ENCODE data around the gene DOCK9. TPM values are rescaled to one million over a fixed set of nuclear protein-coding genes. Genes with fewer than 3 reads are reported as not detected.
"Not testable (repeated sequence)": the region's sequence is repeated elsewhere in the genome, so short reads cannot be mapped to it uniquely, and the experiment has no call there.

The DOCK9 gene
- total and polyA plus RNA-seq, 8 donors = 98.3 to 158 (median 109) TPM

- H3K36me3 ChIP-seq = no peaks in the 10 kb centered on the region
- H3K27me3 ChIP-seq = no peaks in the 10 kb centered on the region
- H3K9me3 ChIP-seq = no peaks in the 10 kb centered on the region
- no peak for TF ChIP-seq CTCF (IDR thresholded peaks at IDR 0.05)
- H3K27ac ChIP-seq = no peak overlapping the region
- DNase-seq (peak in 2 of 4 donors; percentile 50 to 62), ATAC-seq (peak; percentile 77)
- H3K4me3 ChIP-seq = peak overlapping the region in 1 of 2 donors; percentile 28
- intact Hi-C loops (cut with DNase I) = no loop called here
- H3K4me1 ChIP-seq = peaks cover 0 to 4% of the 10 kb centered on the region in 2 donors
These were observed 216.5 kb downstream of the DOCK9 start for GRCh38 chr13:98761126-98761985.

- intact Hi-C loops (cut with DNase I) = no loop called here
- Histone ChIP-seq H3K4me3 (no peak overlapping the region), H3K4me1 (peaks cover 10 to 13% of the 10 kb centered on the region in 2 donors), H3K9me3 (no peaks in the 10 kb centered on the region), H3K27me3 (peaks cover 25 to 46% of the 10 kb centered on the region in 2 donors), H3K27ac (no peak overlapping the region), H3K36me3 (no peaks in the 10 kb centered on the region)
- no peak for TF ChIP-seq CTCF (IDR thresholded peaks at IDR 0.05)
- ATAC-seq (no peak), DNase-seq (no peak)
These were observed 222.1 kb downstream of the DOCK9 start for GRCh38 chr13:98755729-98756128.

GRCh38 chr13:98755116-98755515 lies 222.7 kb downstream of the DOCK9 start:
- intact Hi-C loops (cut with DNase I) = no loop called here
- DNase-seq (no peak), ATAC-seq (no peak)
- H3K9me3 ChIP-seq = no peaks in the 10 kb centered on the region
- peaks cover 25 to 53% of the 10 kb centered on the region in 2 donors for H3K27me3 ChIP-seq
- H3K4me3 ChIP-seq = no peak overlapping the region
- no peak overlapping the region for H3K27ac ChIP-seq
- H3K4me1 ChIP-seq = peaks cover 10 to 13% of the 10 kb centered on the region in 2 donors
- no peaks in the 10 kb centered on the region for H3K36me3 ChIP-seq
- TF ChIP-seq CTCF (IDR thresholded peaks at IDR 0.05) = no peak

- peaks cover 10 to 13% of the 10 kb centered on the region in 2 donors for H3K4me1 ChIP-seq
- intact Hi-C loops (cut with DNase I); H3K27ac ChIP-seq; H3K9me3 ChIP-seq; H3K36me3 ChIP-seq; DNase-seq; H3K4me3 ChIP-seq; ATAC-seq: not testable (repeated sequence)
- H3K27me3 ChIP-seq = peaks cover 25 to 59% of the 10 kb centered on the region in 2 donors
These were observed 223.4 kb downstream of the DOCK9 start for GRCh38 chr13:98754468-98754867.

GRCh38 chr13:98752467-98753290 lies 225.2 kb downstream of the DOCK9 start, which contains the start of gene SLC15A1:
Gene SLC15A1, minus strand, starts transcription at chr13:98752672. Its CDS starts 74 bp downstream, at chr13:98752598.
- Histone ChIP-seq H3K36me3 (no peaks in the 10 kb centered on the region), H3K27me3 (peaks cover 25 to 60% of the 10 kb centered on the region in 2 donors), H3K27ac (no peak within 1 kb of the TSS), H3K4me1 (peaks cover 10 to 13% of the 10 kb centered on the region in 2 donors), H3K9me3 (no peaks in the 10 kb centered on the region), H3K4me3 (peak within 1 kb of the TSS; percentile 5 to 24)
- intact Hi-C loops (cut with DNase I) = no loop called here
- no peak for DNase-seq
- no peak for TF ChIP-seq CTCF (IDR thresholded peaks at IDR 0.05)
- peak; percentile 74 for ATAC-seq
